ENCODE measurements around the gene DCDC1.

The DCDC1 gene

DNA sequence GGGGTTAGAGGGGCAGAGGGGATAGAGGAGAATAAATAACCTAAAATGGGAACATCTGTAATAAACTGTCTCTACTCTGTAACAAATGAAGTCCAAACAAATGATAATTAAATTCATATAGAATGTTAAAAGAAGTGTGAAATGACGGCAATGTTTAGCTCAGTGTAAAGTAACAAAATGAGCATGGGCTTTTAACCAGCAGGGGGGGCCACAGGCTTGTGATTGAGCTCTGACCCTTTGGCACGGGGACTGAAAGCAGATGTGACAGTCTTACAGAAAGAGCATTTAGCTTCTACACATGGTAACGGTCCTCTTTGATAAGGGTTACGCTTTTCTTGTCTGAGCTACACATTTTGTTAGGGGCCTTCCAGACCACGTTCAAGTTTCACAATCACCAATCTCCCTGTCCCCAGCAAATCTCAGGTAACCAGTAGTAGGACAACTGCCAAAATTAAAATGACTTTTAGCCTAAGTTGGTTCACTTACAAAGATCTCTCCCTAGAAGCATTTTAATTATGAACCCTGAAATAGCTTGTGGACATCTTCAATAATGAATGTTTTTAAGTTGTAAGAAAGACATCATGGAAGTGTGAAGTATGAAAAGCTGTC, 262.5 kb downstream of the DCDC1 start:
- DNase-seq: peak in 11 of 14 donors; percentile 2 to 56 (median 13)

DNA sequence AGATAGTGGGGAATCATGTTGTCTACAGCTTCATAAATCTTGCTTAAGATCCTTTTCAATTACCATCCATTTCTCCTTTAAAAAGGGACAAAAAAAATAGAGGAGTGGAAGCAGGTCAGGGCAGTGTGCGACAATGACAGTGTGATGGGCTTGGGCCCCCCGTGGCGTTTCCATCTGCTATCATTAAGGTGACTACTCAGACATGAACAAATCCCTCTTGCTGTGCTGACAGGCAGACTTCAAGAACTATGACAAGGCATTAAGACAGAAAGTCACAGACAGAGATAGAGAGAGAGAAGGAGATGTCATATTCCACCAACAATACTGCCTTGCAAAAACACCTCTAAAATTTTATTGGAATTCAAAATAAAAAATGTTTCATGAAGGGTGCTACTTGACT, 263.2 kb downstream of the DCDC1 start:
- DNase-seq: peak in 2 of 14 donors; percentile 0 to 76

GRCh38 chr11:31102875-31103274, 266.7 kb downstream of the DCDC1 start:
- no peak for DNase-seq

- DNase-seq: no peak
These were observed 267.2 kb downstream of the DCDC1 start for GRCh38 chr11:31102316-31102715.

GRCh38 chr11:31096191-31096805, 273.2 kb downstream of the DCDC1 start:
- DNase-seq: no peak

GRCh38 chr11:31092638-31093037, 276.9 kb downstream of the DCDC1 start:
- no peak for DNase-seq

GRCh38 chr11:31089117-31089516, 280.4 kb downstream of the DCDC1 start:
- no peak for DNase-seq

GRCh38 chr11:31069447-31070205, 299.9 kb downstream of the DCDC1 start:
- DNase-seq: no peak

GRCh38 chr11:31060880-31061279, 308.7 kb downstream of the DCDC1 start:
- no peak for DNase-seq

GRCh38 chr11:31059529-31059928, 310.0 kb downstream of the DCDC1 start:
- DNase-seq: no peak

GRCh38 chr11:31050061-31050765, 319.3 kb downstream of the DCDC1 start:
- DNase-seq: no peak

GRCh38 chr11:31045335-31045734, 324.2 kb downstream of the DCDC1 start:
- DNase-seq: no peak

GRCh38 chr11:31030138-31030792, 339.3 kb downstream of the DCDC1 start:
- no peak for DNase-seq

- no peak for DNase-seq
These were observed 343.2 kb downstream of the DCDC1 start for GRCh38 chr11:31026315-31026714.

DNA sequence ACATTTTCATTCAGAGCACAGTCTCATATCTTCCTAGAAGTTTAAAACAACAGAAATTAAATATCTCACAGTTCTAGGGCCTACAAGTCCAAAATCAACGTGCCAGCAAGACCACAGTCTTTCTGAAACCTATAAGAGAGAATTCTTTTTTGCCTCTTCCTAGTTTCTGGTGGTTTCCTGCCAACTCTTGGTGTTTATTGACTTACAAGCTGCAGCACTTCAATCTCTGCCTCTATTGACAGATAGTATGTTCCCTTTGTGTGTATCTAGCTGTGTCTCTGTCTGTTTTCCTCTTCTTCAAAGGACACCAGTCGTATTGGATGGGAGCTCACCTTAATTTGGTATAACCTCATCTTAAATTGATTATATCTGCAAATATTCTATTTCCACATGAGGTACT, 347.5 kb downstream of the DCDC1 start:
- DNase-seq: no peak

DNA sequence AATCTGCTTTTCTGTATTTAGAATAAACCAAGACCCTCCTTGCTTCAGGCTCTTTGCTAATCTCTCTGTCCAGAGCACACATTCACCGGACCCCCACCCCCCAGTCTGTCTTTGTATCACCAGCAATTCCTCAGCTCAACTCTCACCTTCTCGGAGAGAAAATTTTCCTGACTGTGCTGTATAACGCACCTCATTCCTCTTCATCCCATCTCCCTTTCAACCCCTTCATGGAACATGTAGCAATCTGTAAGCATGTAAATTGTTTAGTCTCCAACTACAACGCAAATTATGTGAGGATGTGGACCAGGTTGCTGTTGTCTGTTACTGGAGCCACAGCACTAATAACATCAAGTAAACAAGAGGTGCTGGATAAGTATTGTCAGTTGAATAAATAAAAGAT, 349.8 kb downstream of the DCDC1 start:
- no peak for DNase-seq

GRCh38 chr11:31005202-31005601, 364.3 kb downstream of the DCDC1 start:
- no peak for DNase-seq

DNA sequence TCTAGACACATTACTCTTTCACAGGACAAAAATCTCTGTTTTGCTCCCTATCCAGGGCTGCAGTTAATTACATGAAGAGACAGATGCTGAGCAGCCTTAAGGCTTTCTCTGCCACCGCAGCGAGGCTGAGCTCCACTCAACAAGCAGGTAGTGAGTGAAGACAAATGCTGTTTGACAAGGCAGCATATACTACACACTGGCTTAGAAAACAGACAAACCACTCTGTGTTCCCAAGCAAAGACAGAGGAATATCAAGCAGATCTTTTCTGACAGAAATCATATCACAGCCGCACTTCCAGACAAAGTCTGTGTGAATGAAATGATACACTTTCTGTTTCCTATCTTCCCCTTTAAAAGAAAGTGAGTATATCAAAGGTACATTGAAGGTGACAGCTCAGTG, 368.1 kb downstream of the DCDC1 start:
- DNase-seq: no peak

- no peak for DNase-seq
These were observed 369.2 kb downstream of the DCDC1 start for GRCh38 chr11:31000381-31000780.

DNA sequence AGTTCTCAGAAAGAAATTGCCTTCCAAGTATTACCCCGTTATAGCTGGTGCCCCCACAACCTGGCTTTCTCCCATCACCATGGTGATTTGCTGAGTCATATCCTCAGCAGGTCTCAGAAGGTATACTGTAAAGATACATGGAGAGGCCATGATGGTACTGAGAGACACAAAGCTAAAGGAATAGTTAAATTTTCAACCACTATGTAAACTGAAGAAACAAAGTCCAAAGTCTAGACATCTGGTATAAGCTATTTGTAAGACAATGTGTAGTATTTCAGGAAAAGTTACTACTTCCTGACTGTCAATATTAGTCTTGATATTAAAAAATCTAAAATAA, 377.1 kb downstream of the DCDC1 start:
- no peak for DNase-seq

DNA sequence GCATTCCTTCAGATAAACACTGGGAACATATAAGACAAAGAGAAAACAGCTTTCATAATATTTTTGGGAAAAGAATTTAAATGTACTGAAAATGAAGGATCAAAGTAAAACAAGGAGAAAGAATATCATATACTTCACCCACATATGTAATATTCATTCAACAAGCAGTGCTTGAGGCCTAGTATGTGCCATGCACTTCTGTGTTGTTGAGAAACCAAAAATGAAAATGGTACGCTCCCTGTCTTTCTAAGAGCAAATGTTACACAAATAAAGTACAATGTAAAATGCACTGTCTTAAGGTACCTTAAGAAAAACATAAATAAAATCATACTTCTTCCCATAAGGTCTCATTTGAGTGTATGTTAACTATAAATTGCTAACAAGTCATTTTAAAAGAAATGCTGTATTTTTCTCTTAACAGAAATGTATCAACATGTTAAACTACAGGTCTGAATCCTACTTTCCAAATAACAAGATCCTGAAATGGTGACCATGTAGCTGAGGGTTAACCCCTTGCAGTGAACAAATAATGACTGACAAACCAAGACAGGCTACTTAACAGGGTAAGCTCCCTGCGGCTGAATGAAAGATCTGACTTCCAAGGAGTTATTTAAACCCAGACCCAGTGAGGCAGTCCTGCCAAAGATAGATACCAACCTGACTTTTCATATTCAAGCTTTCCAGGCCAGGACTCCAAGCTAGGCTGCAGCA, 377.6 kb downstream of the DCDC1 start:
- DNase-seq: no peak

- no peak for DNase-seq
These were observed 378.2 kb downstream of the DCDC1 start for GRCh38 chr11:30991376-30991775.

Measured in C1 segment of cervical spinal cord (tissue), 14 donors.